Activated T-helper 1 cell treated with anti-CD3 and anti-CD28 coated beads, Interleukin-12 subunit alpha, Interleukin-12 subunit beta, Interleukin-2, Interleukin-4 antibody, amounts not matched to agents 30 ng/mL and 10 ng/mL and 1 ng/mL, durations not matched to agents 14 hours and 24 hours and 36 hours (primary cell): ENCODE data around the gene EPS8L3. TPM values are rescaled to one million over a fixed set of nuclear protein-coding genes. Genes with fewer than 3 reads are reported as not detected.
"Not testable (repeated sequence)": the region's sequence is repeated elsewhere in the genome, so short reads cannot be mapped to it uniquely, and the experiment has no call there.

Experiments used
- DNase-seq: peaks from one replicate; pipeline ENCODE4 v3.0.0; 2021; ENCODE audit warnings: low spot score
- H3K27ac Mint-ChIP-seq: one replicate; pipeline ENCODE4 v1.8.0; 2021; ENCODE audit warnings: mild to moderate bottlenecking, mixed read lengths
- H3K27me3 Mint-ChIP-seq: one replicate; pipeline ENCODE4 v1.8.0; 2022; ENCODE audit warnings: mild to moderate bottlenecking, moderate library complexity, mixed read lengths; ENCODE audit not compliant: insufficient read depth
- H3K36me3 Mint-ChIP-seq: one replicate; pipeline ENCODE4 v1.8.0; 2021; ENCODE audit warnings: low read depth, mixed read lengths
- H3K4me1 Mint-ChIP-seq: one replicate; pipeline ENCODE4 v1.8.0; 2021; ENCODE audit warnings: low read depth, mixed read lengths
- H3K4me3 Mint-ChIP-seq: one replicate; pipeline ENCODE4 v1.8.0; 2021; ENCODE audit warnings: mild to moderate bottlenecking, moderate library complexity, mixed read lengths
- H3K9me3 Mint-ChIP-seq: one replicate; pipeline ENCODE4 v1.8.0; 2021; ENCODE audit warnings: mixed read lengths
- intact Hi-C: fragments of 100-400 bp; cut with micrococcal nuclease; formaldehyde crosslinking; loops from one replicate; pipeline ENCODE4 v1.15.1; 2024
- total RNA-seq: library from RNA; stranded (reverse); gene quantifications from 2 replicates; pipeline ENCODE4 v1.2.3, GENCODE V29; 2022

Gene EPS8L3
- total RNA-seq, 1 donor from 2014 or later: not detected

DNA sequence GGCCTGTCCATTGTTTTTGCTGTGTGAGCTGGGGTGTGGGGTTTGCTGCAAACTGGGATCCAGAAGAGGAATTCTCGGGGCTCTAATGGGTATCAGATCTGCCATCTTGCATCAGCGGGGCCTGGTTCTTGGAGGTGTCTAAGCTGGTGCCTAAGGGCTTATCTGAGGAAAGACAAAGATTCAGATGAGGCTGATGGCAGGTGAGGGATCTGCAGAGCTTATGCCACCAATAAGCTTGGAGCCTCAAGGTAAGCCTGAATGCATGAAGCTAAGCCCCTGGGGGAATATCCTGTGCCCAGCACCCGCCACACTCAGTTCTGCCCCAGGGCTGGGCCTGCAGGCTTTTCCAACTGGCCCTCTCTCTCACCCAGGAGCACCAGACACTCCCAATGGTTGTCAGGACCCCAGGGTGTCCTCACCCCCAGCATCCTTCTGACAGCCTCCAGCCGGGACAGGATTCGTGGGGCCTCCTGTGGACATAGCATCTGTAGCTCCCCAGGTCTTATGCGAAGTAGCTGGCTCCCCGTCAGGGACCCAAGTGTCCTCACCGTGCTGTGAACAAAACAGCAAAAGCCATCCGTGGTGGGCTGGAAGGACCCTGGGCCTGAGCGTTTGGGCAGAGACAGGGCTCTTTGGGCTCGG lies 13.4 kb downstream of the EPS8L3 start:
- Mint-ChIP-seq H3K36me3 (no peaks in the 10 kb centered on the region), H3K4me1 (no peaks in the 10 kb centered on the region), H3K4me3 (no peak overlapping the region), H3K27me3 (peaks cover 4% of the 10 kb centered on the region), H3K9me3 (no peaks in the 10 kb centered on the region), H3K27ac (no peak overlapping the region)
- intact Hi-C loops: no loop called here
- DNase-seq: no peak

DNA sequence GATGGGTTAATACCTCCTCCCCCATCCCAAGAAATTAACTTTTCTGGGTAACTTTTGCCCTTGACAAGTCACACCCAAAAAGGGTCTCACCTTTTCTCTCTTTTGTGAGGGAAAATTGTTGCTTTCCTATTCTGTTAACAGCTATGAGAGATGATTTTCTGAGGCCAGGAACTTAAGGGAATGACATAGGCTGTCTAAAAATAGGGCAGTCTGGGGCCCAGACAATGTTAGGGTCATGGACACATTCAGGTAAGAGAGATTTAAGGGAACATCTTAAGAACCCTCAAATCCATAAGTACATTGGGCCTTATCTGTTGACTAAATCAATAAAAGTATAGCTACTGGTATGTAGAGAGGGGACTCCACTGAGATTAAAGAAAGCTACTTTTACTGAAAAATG lies 14.5 kb downstream of the EPS8L3 start:
- H3K36me3 Mint-ChIP-seq: no peaks in the 10 kb centered on the region
- no peaks in the 10 kb centered on the region for H3K4me1 Mint-ChIP-seq
- H3K27me3 Mint-ChIP-seq: peaks cover 4% of the 10 kb centered on the region
- no peak overlapping the region for H3K27ac Mint-ChIP-seq
- intact Hi-C loops: no loop called here
- DNase-seq: no peak
- no peaks in the 10 kb centered on the region for H3K9me3 Mint-ChIP-seq
- H3K4me3 Mint-ChIP-seq: no peak overlapping the region

DNA sequence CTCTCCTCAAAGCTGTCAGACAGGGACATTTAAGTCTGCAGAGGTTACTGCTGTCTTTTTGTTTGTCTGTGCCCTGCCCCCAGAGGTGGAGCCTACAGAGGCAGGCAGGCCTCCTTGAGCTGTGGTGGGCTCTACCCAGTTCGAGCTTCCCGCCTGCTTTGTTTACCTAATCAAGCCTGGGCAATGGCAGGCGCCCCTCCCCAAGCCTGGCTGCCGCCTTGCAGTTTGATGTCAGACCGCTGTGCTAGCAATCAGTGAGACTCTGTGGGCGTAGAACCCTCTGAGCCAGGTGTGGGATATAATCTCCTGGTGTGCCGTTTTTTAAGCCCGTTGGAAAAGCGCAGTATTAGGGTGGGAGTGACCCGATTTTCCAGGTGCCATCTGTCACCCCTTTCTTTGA lies 15.4 kb downstream of the EPS8L3 start:
- intact Hi-C loops, H3K4me3 Mint-ChIP-seq, H3K36me3 Mint-ChIP-seq, H3K27me3 Mint-ChIP-seq, DNase-seq, H3K4me1 Mint-ChIP-seq, H3K27ac Mint-ChIP-seq, H3K9me3 Mint-ChIP-seq: not testable (repeated sequence)

DNA sequence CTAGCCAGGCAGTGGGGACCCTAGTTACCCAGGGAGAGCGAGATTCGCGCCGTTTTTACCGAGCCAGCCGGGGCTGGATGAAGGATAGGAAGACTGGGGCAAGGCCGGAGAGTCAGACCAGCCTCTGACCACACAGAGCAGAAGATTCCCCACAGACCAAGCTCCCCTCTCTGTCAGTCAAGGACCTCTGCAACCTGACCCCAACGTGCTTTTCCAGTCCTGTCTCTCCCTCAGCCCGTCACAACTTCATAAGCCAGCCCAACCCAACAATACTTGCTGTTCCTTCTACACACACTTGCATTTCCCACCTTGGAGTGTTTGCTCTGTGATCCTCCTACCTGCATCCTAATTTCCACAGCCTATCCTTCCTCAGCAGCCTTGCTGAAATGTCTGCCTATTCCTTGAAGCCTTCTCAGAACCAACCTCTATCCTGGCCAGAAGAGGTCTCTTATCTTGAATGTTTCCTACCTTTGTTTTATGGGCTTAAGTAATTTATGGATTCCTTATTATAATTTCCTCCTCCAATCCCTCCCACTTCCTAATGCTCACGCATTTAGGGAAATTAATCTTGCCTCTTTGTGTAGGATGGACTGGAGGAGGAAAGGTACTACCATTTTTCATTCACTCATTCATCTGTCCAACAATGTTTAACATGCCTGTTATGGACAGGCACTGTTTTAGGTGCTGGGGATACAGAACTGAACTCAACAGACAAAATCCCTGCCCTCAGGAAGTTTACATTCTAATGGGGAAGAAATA lies 22.9 kb downstream of the EPS8L3 start, which contains the start of gene GSTM3:
Gene GSTM3, minus strand, starts transcription at position 424 of the 759 bp plus-strand sequence. CDS start 751 bp downstream, outside the sequence.
- DNase-seq: no peak
- Mint-ChIP-seq H3K36me3 (peaks cover 5% of the 10 kb centered on the region), H3K9me3 (no peaks in the 10 kb centered on the region), H3K4me3 (peak within 1 kb of the TSS; percentile 77), H3K4me1 (peaks cover 14% of the 10 kb centered on the region), H3K27ac (peak within 1 kb of the TSS; percentile 52), H3K27me3 (peaks cover 27% of the 10 kb centered on the region)
- intact Hi-C loops: loop anchor here (1.0 to 5.0 kb wide), 7 partner anchors 53 to 258 kb away; partner anchors contain the start of genes AHCYL1, ATXN7L2, GNAI3 and GSTM1

DNA sequence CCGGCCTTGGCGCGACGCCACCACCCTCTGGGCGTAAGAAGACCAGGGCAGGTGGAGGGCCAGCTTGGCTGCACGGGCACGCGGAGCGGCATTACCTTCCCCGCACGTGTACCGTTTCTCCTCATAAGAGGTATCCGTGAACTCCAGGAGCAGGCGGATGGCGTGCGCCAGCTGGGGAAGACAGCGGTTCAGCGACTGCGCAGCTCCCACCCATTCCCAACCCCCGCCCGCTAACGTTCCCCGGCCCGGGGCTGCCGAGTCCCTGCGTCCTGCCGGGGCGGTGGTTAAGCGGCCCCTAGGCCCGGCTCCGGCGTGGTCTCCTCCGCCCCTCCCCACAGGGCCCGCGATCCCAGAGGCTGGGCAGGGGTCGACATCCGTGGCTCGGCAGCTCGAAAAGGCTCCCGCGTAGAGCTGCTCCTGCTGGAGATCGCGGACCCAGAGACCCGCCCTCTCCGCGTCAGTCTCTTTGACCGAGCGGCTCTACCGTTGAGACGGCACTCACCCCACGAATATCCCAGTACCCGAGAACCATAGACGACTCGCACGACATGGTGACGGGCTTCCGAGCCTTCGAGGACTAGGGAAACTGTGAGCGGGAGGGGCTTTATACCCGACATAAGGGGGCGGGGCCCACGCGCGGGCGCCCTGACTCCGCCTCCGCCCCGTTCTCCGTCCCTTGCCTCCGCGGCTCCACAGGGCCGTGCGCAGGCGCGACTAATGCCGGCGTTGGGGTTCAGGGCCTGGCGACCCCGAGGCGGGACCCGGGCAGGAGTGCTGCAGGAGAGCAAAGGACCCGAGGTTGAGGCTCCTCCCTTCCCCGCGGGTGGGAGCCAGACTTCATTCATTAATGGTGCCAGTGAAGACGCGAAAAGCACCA lies 23.7 kb downstream of the EPS8L3 start:
- H3K9me3 Mint-ChIP-seq: no peaks in the 10 kb centered on the region
- peak overlapping the region; percentile 77 for H3K4me3 Mint-ChIP-seq
- intact Hi-C loops: loop anchor here (1.0 to 5.0 kb wide), 7 partner anchors 53 to 257 kb away; partner anchors contain the start of genes AHCYL1, ATXN7L2, GNAI3 and GSTM1
- H3K27me3 Mint-ChIP-seq: peaks cover 27% of the 10 kb centered on the region
- peak overlapping the region; percentile 47 for H3K27ac Mint-ChIP-seq
- peaks cover 14% of the 10 kb centered on the region for H3K4me1 Mint-ChIP-seq
- peak; percentile 79 for DNase-seq
- peaks cover 5% of the 10 kb centered on the region for H3K36me3 Mint-ChIP-seq

DNA sequence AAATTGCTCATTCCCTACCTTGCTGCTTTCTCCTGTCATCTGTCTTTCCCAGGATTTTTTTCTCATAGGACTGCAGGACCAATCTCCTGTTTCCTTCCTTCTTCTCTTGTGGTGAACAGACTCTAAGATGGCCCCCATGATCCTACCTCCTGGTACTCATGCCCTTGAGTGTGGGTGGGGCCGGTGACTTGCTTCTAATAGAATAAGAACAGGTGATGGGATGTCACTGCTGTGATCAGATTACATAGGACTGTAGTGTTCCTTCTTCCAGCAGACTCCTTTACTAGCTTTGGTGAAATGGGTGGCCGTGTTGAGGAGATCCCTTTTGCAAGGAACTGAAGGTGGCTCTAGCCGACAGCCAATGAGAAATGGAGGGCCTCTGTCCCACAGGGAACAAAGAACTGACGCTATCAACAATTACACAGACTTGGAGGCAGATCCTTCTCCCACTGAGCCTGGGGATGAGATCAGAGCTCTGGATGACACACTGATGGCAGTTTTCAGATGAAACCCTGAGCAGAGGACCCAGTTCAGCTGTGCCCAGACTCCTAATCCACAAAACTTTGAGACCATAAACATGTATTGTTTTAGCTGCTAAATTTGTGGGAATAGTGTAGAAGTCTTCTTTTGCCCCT lies 30.4 kb downstream of the EPS8L3 start:
- H3K4me3 Mint-ChIP-seq: no peak overlapping the region
- no peaks in the 10 kb centered on the region for H3K9me3 Mint-ChIP-seq
- H3K4me1 Mint-ChIP-seq: no peaks in the 10 kb centered on the region
- no peak for DNase-seq
- H3K27ac Mint-ChIP-seq: no peak overlapping the region
- peaks cover 2% of the 10 kb centered on the region for H3K36me3 Mint-ChIP-seq
- peaks cover 12% of the 10 kb centered on the region for H3K27me3 Mint-ChIP-seq
- intact Hi-C loops: no loop called here

DNA sequence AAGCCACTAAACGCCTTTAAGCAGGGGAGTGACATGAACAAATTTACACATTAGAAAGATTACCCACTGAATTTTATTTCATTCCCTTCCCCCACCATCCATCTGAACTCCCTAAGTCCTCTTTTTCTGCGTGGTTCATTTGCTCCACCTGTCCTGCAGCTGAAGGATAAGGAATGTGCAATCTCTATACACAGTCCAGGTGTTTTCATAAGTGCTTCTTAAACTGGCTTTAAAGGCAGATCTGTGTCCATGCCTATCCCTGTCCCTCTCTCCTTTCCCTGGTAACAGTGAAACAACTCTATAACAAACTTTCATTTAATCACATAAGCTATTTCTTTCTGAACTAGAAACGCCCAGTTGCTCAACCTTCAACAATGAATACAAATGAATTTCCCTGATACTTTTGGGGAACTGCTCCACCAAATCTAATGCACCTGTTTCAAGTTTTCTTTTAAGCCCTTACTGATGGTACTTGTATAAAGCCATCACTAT lies 31.3 kb downstream of the EPS8L3 start:
- no peak for DNase-seq
- H3K4me1 Mint-ChIP-seq: no peaks in the 10 kb centered on the region
- intact Hi-C loops: no loop called here
- peaks cover 6% of the 10 kb centered on the region for H3K27me3 Mint-ChIP-seq
- H3K4me3 Mint-ChIP-seq: no peak overlapping the region
- no peak overlapping the region for H3K27ac Mint-ChIP-seq
- H3K9me3 Mint-ChIP-seq: no peaks in the 10 kb centered on the region
- H3K36me3 Mint-ChIP-seq: no peaks in the 10 kb centered on the region

DNA sequence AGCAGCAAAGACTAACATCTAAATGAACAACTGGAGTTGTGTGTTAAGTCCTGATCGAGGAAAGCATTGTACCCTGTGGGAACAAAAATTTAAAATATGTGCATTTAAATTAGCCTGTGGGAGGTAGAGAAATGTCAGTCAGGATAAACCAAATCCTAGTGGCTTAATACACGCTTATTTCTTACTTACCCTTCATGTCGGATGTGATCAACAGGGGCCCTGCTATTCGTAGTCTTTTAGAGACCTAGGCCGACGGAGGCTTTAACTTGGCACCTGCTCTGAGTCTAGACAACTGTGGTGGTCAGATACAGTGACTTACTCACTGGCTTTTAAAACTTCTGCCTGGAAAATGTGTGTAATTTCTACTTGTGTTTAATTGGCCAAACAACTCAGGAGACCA lies 33.1 kb downstream of the EPS8L3 start:
- H3K36me3 Mint-ChIP-seq: no peaks in the 10 kb centered on the region
- H3K4me1 Mint-ChIP-seq: no peaks in the 10 kb centered on the region
- no peaks in the 10 kb centered on the region for H3K9me3 Mint-ChIP-seq
- no peak for DNase-seq
- no peak overlapping the region for H3K27ac Mint-ChIP-seq
- intact Hi-C loops: no loop called here
- no peak overlapping the region for H3K4me3 Mint-ChIP-seq
- H3K27me3 Mint-ChIP-seq: peaks cover 6% of the 10 kb centered on the region

DNA sequence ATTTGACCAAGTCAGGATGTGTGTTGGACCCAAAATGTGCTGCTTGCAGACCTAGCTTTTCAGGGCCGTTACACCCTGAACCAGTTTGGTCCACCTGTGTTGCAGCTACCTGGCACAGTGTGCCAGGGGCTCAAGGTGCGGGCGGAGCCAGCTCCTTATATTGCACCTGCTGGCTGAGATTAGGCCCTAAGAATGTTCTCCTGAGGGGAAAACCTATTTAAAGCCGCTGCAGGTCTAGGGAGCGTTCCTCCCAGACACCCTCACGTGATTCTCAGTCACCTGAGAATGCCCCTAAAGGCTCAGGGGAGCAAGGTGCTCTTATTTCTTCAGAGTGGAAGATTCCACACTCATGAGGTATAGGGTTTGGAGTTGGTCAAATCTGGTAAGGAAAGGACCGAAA lies 34.9 kb downstream of the EPS8L3 start:
- Mint-ChIP-seq H3K4me1 (no peaks in the 10 kb centered on the region), H3K4me3 (no peak overlapping the region), H3K27me3 (peaks cover 9% of the 10 kb centered on the region), H3K36me3 (no peaks in the 10 kb centered on the region), H3K9me3 (no peaks in the 10 kb centered on the region), H3K27ac (no peak overlapping the region)
- intact Hi-C loops: no loop called here
- DNase-seq: no peak

DNA sequence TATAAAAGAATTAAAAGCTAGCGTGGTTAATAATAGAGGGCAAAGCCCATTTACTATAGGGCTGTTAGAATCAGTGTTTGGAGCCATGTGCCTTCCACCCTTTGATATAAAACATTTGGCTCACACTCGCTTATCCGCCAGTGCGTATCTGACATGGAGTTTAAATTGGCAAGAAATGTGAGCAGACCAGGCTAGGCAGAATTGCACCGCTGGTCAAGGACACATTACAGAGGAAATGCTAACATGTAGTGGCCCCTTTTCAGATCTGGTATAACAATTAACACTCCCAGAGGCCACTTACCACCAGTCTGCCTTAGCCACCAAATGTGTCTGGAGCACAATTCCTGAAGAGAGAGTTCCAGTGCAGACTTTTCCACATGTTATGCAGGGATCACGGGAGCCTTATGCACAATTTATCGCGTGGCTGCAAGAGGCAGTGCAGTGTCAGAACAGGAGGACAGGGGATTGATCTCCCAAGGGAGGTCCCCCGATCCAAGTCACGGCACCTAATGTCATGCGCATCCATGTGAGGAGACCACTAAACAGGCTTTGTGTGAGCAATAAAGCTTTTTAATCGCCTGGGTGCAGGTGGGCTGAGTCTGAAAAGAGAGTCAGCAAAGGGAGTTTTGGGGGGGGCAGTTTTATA lies 36.9 kb downstream of the EPS8L3 start:
- H3K9me3 Mint-ChIP-seq: no peaks in the 10 kb centered on the region
- DNase-seq: no peak
- no peaks in the 10 kb centered on the region for H3K36me3 Mint-ChIP-seq
- no peak overlapping the region for H3K27ac Mint-ChIP-seq
- no peak overlapping the region for H3K4me3 Mint-ChIP-seq
- intact Hi-C loops: no loop called here
- peaks cover 9% of the 10 kb centered on the region for H3K27me3 Mint-ChIP-seq
- no peaks in the 10 kb centered on the region for H3K4me1 Mint-ChIP-seq

DNA sequence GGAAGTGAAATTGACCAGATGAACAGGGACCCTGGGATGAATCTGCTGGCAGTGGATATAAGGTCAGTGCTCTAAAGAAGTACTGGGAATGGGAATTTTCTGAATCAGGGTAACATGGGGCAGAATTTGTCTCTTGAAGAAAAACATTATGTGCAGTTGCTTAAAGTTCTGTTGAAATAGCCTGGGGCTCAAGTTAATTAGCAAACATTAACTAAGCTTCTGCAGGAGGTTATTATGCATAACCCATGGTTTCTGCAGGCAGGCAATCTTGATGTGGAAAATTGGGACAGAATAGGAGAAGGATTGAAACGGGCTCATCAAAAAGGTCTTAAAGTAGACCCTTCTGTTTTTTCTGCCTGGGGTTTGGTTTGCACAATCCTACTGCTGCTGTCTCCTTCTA lies 37.7 kb downstream of the EPS8L3 start:
- H3K4me3 Mint-ChIP-seq: no peak overlapping the region
- no peak overlapping the region for H3K27ac Mint-ChIP-seq
- intact Hi-C loops: no loop called here
- H3K4me1 Mint-ChIP-seq: no peaks in the 10 kb centered on the region
- no peaks in the 10 kb centered on the region for H3K36me3 Mint-ChIP-seq
- no peaks in the 10 kb centered on the region for H3K9me3 Mint-ChIP-seq
- H3K27me3 Mint-ChIP-seq: peaks cover 5% of the 10 kb centered on the region
- DNase-seq: no peak

DNA sequence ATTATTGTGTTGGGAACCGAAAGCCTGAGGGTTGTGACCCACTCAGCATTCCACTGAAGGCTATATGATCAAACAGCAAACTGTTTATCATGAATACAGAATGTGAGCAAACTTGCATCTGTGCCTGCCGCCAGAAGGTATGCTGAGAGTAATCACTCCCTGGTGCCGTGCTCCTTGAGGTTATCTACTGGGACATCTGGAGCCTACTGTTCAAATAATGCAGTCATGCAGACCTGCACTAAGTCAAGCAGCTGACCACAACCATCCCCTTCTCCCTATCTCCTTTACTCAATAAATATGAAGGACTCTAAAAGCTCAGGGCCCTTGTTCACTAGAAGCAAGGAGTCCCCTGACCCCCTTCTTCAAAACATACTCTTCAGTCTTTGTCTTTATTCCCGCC lies 38.2 kb downstream of the EPS8L3 start:
- intact Hi-C loops: no loop called here
- Mint-ChIP-seq H3K4me1 (no peaks in the 10 kb centered on the region), H3K36me3 (no peaks in the 10 kb centered on the region), H3K9me3 (no peaks in the 10 kb centered on the region), H3K27ac (no peak overlapping the region), H3K4me3 (no peak overlapping the region), H3K27me3 (peaks cover 5% of the 10 kb centered on the region)
- DNase-seq: no peak
